GM21390 (cell line): ENCODE results near the gene NXPH3.

ENCODE experiments used
- ATAC-seq: cut with Tn5 transposase; IDR thresholded peaks from one replicate; pipeline ENCODE4 v1.9.1; 2021; ENCODE audit not compliant: unreplicated experiment

The NXPH3 gene

DNA sequence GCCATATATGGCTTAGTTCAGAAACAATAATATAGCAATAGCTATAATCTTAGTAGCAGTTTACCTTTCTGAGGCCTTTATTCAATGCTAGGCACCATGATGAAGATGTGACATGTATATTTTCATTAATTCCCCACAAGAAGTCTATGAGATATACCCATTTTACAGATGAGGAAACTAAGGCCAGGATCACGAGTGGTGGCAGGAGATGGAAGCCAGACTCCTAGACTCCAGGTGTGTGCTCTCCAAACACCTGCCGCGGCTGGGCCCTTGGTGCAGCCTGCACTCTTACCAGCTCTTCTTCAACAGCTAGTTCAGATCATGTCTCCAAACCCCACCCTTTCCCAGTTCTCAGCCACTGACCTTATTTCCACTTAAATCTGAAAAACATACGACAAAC, 15.2 kb downstream of the NXPH3 start:
- ATAC-seq, result no peak

DNA sequence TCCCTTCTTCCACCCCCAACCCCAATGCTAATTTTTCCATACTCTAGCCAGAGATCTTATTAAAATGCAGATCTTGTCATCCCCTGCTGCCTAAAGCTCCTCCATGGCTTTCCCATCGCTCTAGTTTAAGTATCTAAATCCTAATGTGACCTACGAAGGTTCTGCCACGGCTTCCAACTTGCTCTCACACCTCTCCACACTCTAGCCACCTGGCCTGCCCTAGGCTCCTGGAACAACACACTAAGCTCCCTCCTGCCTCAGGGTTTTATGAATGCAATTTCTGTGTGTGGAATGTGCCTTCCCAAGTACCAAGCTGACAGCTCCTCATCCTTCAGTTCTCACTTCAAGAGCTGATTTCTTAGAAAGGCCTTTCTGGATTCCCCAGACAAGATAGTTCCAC, 16.6 kb downstream of the NXPH3 start:
- ATAC-seq, result no peak

GRCh38 chr17:49595328-49595727, 19.7 kb downstream of the NXPH3 start:
- no peak for ATAC-seq

GRCh38 chr17:49595980-49596379, 20.3 kb downstream of the NXPH3 start:
- no peak for ATAC-seq

DNA sequence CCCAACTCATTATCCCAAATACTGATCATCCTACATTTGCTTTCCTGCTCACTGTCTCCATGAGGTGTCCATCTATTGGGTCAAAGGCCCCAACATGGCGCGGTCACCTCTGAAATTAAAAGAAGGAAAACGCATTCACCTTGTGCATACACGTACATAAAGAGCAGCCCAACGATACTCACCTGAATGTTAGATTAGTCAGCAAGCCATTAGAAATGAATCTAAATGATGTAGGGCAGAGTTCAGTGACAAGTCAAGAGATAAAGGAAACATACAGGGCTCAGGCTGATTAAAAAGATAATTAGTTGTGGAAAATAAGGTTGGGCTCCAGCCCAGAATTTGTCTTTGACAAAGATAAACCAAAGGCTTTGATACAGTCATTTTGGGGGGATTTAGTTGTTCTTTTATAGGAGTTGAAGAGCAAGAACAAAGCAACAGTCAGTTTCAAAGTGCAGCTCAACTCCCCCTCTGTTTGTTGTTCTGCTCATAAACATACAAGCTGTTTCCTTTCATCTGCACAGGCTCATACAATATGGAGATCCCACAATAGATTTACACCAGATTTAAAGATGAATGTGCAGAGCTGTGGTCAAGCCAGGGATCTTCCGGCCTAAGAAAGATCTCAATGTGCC, 21.1 kb downstream of the NXPH3 start:
- no peak for ATAC-seq

GRCh38 chr17:49597436-49597835, 21.8 kb downstream of the NXPH3 start:
- no peak for ATAC-seq

DNA sequence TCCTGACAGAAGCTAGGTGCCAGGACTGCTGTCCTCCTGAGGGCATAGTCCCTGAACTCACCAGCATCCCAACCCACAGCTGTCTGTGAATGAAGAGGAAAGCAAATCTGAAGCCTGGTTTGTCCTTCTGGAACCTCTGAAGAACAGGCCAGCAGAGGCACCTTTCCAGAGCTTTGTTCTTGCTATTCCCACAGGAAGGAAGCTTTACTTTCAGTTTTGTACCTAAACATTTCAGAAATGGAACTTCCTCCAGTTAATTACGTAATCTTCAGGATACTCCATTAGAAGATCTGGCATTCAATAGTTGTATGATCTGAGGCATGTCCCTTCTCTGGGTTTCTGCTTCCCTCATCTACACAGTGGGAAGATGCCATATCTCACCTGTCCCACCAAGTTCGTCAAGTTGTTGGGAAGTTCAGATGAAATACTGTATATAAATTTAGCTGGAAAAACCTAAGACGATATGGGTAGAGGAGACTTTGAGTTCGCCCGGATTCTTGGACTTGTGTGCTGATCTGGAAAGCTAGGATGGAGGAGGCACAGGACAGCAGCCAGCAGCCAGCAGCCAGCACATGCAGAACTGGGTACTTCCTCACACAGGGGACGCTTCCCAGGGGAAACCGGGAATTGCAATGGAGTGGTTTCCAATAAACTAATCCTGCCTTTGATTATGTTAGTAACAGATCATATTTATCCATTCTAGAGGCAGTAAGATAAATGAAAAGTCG, 22.4 kb downstream of the NXPH3 start:
- no peak for ATAC-seq

GRCh38 chr17:49598918-49599317, 23.2 kb downstream of the NXPH3 start:
- no peak for ATAC-seq

GRCh38 chr17:49600949-49601348, 25.3 kb downstream of the NXPH3 start:
- ATAC-seq, result no peak

- no peak for ATAC-seq
Measured at GRCh38 chr17:49602783-49603182, 27.1 kb downstream of the NXPH3 start.

GRCh38 chr17:49603238-49603637, 27.6 kb downstream of the NXPH3 start:
- no peak for ATAC-seq

DNA sequence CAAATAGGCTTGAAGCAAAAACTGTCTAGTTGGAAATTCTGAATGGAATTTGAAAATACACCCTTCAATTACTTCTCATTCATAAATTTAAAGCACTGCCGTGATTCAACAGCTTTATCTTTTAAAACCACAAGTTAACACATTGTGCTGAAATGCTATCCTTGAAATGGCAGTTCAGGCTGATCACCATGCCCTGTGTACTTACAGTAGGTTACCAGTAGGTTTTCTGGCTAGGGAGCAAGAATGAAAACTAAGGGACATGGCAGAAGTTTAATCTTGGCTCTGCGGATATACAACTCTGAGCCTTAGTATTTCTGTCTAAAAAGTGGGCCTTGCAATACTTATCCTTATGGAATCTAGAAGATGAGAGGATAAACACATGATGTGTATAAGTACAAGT, 28.0 kb downstream of the NXPH3 start:
- ATAC-seq, result no peak

GRCh38 chr17:49604314-49604869, 28.7 kb downstream of the NXPH3 start:
- ATAC-seq, result no peak

DNA sequence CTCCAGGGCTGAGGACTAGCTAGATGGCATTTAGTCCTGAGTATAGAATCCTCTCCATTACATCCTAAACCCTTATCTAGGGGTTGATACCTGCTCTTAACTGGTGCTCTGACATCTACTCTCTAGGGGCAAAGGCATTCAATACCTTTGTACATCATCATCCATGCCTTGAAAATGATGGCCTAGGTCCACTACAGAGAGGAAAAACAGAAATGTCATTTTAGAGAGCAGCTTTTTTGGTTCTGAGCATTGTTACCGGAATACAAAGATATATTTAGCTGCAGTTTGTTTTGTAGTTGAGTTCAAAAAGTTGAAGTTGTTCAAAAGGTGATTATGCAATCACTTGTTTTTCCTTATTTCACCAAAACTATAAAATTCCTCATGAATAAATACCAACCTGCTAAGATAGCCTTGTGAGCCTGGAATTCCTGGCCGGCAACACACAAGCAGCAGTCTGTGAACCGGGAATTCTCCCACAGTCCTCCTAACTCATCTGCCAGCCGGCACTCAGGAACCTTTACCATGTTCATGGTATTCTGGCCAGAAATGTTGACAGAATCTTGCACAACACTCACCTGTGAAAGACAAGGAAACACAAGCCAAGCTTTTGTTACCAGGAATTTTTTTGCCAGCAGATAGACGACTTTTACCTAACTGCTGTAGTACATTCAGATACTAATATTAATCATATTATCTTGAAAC, 35.4 kb downstream of the NXPH3 start:
- no peak for ATAC-seq

DNA sequence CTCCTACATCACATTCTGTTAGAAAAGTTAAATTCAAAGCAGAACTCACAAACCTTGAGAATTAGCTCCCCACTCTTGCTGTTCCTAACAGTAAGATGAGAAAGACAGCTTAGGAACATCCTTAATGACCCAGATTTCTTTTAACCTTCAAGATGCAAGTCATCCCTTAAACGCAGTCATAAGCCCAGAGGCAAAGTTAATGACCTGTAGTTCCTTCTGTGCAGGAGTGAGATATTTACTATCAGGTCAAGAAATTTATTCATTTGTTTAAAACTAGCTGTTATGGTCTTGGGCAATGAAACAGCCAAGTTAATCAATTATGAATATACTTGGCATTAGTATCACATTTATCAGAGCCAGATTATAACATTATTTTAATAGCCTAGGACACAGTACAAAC, 37.1 kb downstream of the NXPH3 start:
- no peak for ATAC-seq

- no peak for ATAC-seq
Measured at GRCh38 chr17:49613182-49613800, 37.6 kb downstream of the NXPH3 start.

DNA sequence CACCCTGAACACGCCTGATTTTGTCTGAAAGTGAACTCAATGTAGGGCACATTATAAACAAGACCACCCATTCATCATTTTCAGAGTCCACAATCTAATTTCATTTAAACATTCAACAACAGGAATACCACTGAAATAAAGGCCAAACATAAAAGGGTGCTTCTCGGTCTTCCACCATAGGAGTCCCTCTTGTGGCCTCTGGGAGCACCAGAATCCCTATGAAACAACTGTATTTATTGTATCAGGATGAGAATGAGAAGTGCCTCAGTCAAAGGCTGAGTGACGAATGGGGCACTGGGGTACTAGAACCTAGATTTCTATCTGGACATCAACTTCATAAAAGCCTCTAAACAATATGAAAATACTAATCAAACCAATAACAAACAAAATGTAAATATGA, 40.4 kb downstream of the NXPH3 start:
- ATAC-seq, result no peak

GRCh38 chr17:49616601-49617131, 41.0 kb downstream of the NXPH3 start:
- no peak for ATAC-seq

DNA sequence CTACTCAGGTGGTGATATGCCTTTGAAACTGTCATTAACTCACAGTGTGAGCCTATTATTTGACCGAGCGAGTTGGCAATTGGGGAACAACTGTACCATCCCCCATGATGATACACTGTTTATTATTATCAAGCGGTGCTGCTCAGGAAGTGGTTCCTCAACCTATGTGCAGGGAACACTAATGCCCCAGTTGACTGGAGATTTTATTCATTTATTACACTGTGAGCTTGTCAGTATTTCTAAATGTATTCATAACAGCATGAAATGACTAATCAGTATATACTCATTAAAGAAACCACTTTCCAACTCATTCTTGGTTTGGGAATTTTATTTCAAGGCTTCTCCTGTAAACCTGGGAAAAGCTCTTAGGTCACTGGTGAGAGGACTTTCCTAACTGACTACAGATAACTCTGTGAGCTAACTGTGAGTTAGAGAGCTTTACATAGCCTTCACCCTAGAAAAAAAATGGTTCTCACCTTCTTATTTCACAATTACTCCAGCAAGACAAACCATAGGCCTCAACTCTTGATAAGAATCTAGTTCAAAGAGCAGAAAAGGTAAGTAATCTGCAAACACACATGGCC, 42.4 kb downstream of the NXPH3 start:
- ATAC-seq, result no peak

DNA sequence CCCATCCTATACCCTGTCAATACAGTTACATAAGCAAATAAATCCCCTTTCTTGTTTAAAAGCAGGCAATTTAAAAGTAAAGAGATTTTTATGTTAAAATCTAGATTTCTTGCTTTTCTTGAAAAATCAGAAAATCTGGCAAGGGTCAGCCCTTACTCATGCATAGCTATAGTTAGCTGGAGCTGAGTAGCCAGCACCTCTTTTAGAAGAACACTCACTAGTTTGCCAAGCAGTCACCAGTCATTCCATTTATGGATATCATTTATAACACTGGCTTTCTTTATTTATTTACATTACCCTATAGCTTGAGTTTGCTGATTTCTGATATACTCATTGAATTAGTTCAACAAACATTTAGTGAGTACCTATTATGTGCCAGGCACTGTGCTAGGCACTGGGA, 45.7 kb downstream of the NXPH3 start:
- ATAC-seq, result no peak
